K562 (cell line): ENCODE measurements around the gene FYB1. TPM values are rescaled to one million over a fixed set of nuclear protein-coding genes. Genes with fewer than 3 reads are reported as not detected.

Source experiments
- AFF1 ChIP-seq, 2 experiments: fragments of 450-650 bp; IDR thresholded peaks; 2 replicates each; pipeline ENCODE4 v1.6.1; 2018; ENCODE audit warnings: mild to moderate bottlenecking in 2 of 2, low read depth in 1 of 2; ENCODE audit not compliant: partially characterized antibody in 2 of 2
- BCL6 ChIP-seq: fragments of 250-450 bp; sonication (Bioruptor Pico); IDR thresholded peaks from 2 replicates; pipeline ENCODE4 v1.4.0; 2020
- BMI1 ChIP-seq: fragments of 150-350 bp; IDR thresholded peaks from 2 replicates; pipeline ENCODE4 v1.6.1; 2014; ENCODE audit warnings: low read length
- BRD9 ChIP-seq: fragments of 450-650 bp; IDR thresholded peaks from 2 replicates; pipeline ENCODE4 v1.6.1; 2018; ENCODE audit warnings: low read depth; ENCODE audit not compliant: partially characterized antibody
- BRF1 ChIP-seq: IDR thresholded peaks from 3 replicates; pipeline ENCODE4 v1.6.1; 2011; ENCODE audit warnings: borderline replicate concordance, mild to moderate bottlenecking; ENCODE audit not compliant: insufficient read length; ENCODE audit errors: extremely low read depth
- EP400 ChIP-seq: fragments of 450-650 bp; IDR thresholded peaks from 2 replicates; pipeline ENCODE4 v1.6.1; 2017; ENCODE audit warnings: antibody characterized with exemption, mild to moderate bottlenecking, moderate library complexity
- ERF ChIP-seq: fragments of 450-650 bp; formaldehyde crosslinking; IDR thresholded peaks from 2 replicates; pipeline ENCODE4 v1.4.0; 2020; ENCODE audit warnings: mild to moderate bottlenecking, mixed read lengths
- ETV5 ChIP-seq: sonication (generic); formaldehyde crosslinking; IDR thresholded peaks from 2 replicates; pipeline ENCODE4 v1.4.0; 2020; ENCODE audit warnings: low read depth, mild to moderate bottlenecking, missing genetic modification reagents
- HDAC8 ChIP-seq: fragments of 450-650 bp; IDR thresholded peaks from 2 replicates; pipeline ENCODE4 v1.6.1; 2016; ENCODE audit warnings: mild to moderate bottlenecking, missing genetic modification characterization, moderate library complexity, missing compliant biosample characterization
- HNRNPLL ChIP-seq: fragments of 200-400 bp; formaldehyde crosslinking; IDR thresholded peaks from 2 replicates; pipeline ENCODE4 v1.6.1; 2017; ENCODE audit warnings: low read length, low read depth, mild to moderate bottlenecking; ENCODE audit not compliant: poor library complexity, severe bottlenecking
- JUND ChIP-seq, 2 experiments: IDR thresholded peaks; 2 replicates in 1 of 2; 3 replicates in 1 of 2; pipeline ENCODE4 v1.6.1; 2011; ENCODE audit warnings: borderline replicate concordance in 2 of 2, low read depth in 2 of 2, low read length in 2 of 2, improper control_type of control experiment in 1 of 2, missing biosample characterization in 1 of 2, missing genetic modification characterization in 1 of 2, missing genetic modification reagents in 1 of 2
- MCM7 ChIP-seq, 2 experiments: fragments of 450-650 bp; IDR thresholded peaks; 2 replicates each; pipeline ENCODE4 v1.6.1; 2016 to 2018
- NFATC3 ChIP-seq: fragments of 450-650 bp; IDR thresholded peaks from 2 replicates; pipeline ENCODE4 v1.6.1; 2017; ENCODE audit warnings: mild to moderate bottlenecking
- TEAD4 ChIP-seq, 2 experiments: sonication (generic) in 1 of 2; formaldehyde crosslinking in 1 of 2; IDR thresholded peaks; 2 replicates each; pipeline versions ENCODE4 v1.6.1 to v1.8.0; 2012 to 2022; ENCODE audit warnings: borderline replicate concordance in 1 of 2, inconsistent platforms in 1 of 2, low read length in 1 of 2, mild to moderate bottlenecking in 1 of 2, missing genetic modification reagents in 1 of 2
- VEZF1 ChIP-seq: fragments of 200-800 bp; sonication (Bioruptor generic); IDR thresholded peaks from 2 replicates; pipeline ENCODE4 v1.6.1; 2017; ENCODE audit warnings: missing genetic modification characterization, missing compliant biosample characterization
- ZKSCAN8 ChIP-seq: fragments of 200-800 bp; sonication (Bioruptor generic); IDR thresholded peaks from 2 replicates; pipeline ENCODE4 v1.6.1; 2016; ENCODE audit warnings: missing genetic modification characterization, missing compliant biosample characterization
- ZNF212 ChIP-seq: fragments of 450-650 bp; formaldehyde crosslinking; IDR thresholded peaks from 2 replicates; pipeline ENCODE4 v1.4.0; 2020; ENCODE audit warnings: mild to moderate bottlenecking
- ZSCAN32 ChIP-seq: fragments of 450-650 bp; formaldehyde crosslinking; IDR thresholded peaks from 2 replicates; pipeline ENCODE4 v1.4.0; 2020; ENCODE audit warnings: mild to moderate bottlenecking, moderate library complexity
- polyA plus RNA-seq, 8 experiments: library from polyadenylated mRNA; depleted of rRNA in 4 of 8; stranded (reverse) in 5 of 8; unstranded in 3 of 8; fragments of >200 nt; fragmentation: Nextera tagmentation in 2 of 8; fragmentation: Illumina TruSeq in 1 of 8; extraction: Ambion mirVana in 2 of 8; extraction: Trizol in 1 of 8; gene quantifications; 2 replicates each; pipeline versions ENCODE4 v1.2.1 to v1.2.3, GENCODE V29; 2011 to 2014; ENCODE audit warnings: inconsistent platforms in 1 of 8, missing spikeins in 1 of 8
- total RNA-seq, 7 experiments: library from RNA; depleted of rRNA in 6 of 7; stranded (reverse); fragments of >200 nt in 6 of 7; fragmentation: Illumina TruSeq in 2 of 7; extraction: Trizol in 2 of 7; gene quantifications; 2 replicates each; pipeline versions ENCODE4 v1.2.1 to v1.2.3, GENCODE V29; 2011 to 2021; ENCODE audit warnings: low replicate concordance in 1 of 7

The FYB1 gene
- total and polyA plus RNA-seq, 9 of the 15 experiments (the other 6 are each of a cell fraction or from before 2014, with no cell fraction given): 4.7 to 31.5 (median 9.7) TPM

- TF ChIP-seq HDAC8 (no peak), VEZF1 (peak; percentile 10), BCL6 (no peak), BMI1 (no peak), TEAD4 (IDR thresholded peaks at IDR 0.05; ENCODE audit: low read length) (peak; percentile 59; the same call in 1 of the 2 replicates), TEAD4 (CRISPR knock-in tag; IDR thresholded peaks at IDR 0.05; ENCODE audit: borderline replicate concordance) (no peak), JUND (IDR thresholded peaks at IDR 0.05; ENCODE audit: borderline replicate concordance, low read depth, low read length) (peak; percentile 93), JUND (tag; IDR thresholded peaks at IDR 0.05; ENCODE audit: borderline replicate concordance, low read depth, low read length) (peak; percentile 93; the same call in 2 of the 3 replicates), NFATC3 (no peak), BRD9 (peak; percentile 82), BRF1 (no peak), ETV5 (CRISPR knock-in tag) (no peak), EP400 (peak; percentile 20; the same call in 1 of the 2 replicates), ZSCAN32 (CRISPR knock-in tag) (no peak), ZNF212 (CRISPR knock-in tag) (0 out of 2 replicates have a peak, but pooled peaks have one; percentile 52), AFF1 (IDR thresholded peaks at IDR 0.05; ENCODE audit: low read depth in 1 of 2, partially characterized antibody in 2 of 2) (no peak), ZKSCAN8 (0 out of 2 replicates have a peak, but pooled peaks have one; percentile 31), ERF (CRISPR knock-in tag) (no peak), MCM7 (IDR thresholded peaks at IDR 0.05) (no peak), HNRNPLL (no peak)
Measured at GRCh38 chr5:39167141-39167971, 52.0 kb downstream of the FYB1 start (continued).
